Fibroblast of villous mesenchyme (primary cell): ENCODE results near the gene KCNMA1. TPM values are rescaled to one million over a fixed set of nuclear protein-coding genes. Genes with fewer than 3 reads are reported as not detected.

Experiments
- DNase-seq: peaks from one replicate; pipeline ENCODE4 v3.0.0-alpha.2; 2010; ENCODE audit warnings: low read depth
- H3K4me3 ChIP-seq: 2 replicates; pipeline ENCODE4 v1.5.1; 2011; ENCODE audit warnings: low read depth, mild to moderate bottlenecking, low read length
- total RNA-seq: library from RNA; depleted of rRNA; stranded (reverse); fragments of >200 nt; gene quantifications from 2 replicates; pipeline ENCODE4 v1.2.3, GENCODE V29; 2012
- TF ChIP-seq, protein P1 (sequence below): IDR thresholded peaks from 2 replicates; pipeline ENCODE4 v1.5.1; 2012; ENCODE audit warnings: low read depth, mild to moderate bottlenecking, low read length; ENCODE audit not compliant: insufficient read depth

KCNMA1 gene
- total RNA-seq, 1 donor = 36.7 TPM

DNA sequence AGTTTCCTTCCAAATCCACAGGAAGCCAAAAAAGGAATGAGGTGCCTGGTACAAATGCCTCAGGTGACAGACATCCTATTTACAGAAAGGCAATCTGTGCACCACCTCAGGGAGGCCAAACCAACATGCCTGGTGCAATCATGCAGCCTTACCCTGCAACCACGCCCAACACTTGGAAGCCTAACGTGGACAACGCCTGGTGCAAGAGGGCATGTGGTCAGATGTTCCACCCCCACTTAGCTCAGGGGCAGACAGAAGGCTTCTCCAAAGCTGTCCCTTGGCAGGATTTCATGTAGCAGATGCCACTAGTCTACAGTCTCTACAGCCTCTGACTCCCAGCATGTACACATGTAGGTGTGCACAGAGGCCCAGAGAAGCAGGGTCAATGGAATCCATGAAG is 89.5 kb downstream of the KCNMA1 start:
- H3K4me3 ChIP-seq = no peak overlapping the region
- no peak for DNase-seq
- TF ChIP-seq, protein P1, sequence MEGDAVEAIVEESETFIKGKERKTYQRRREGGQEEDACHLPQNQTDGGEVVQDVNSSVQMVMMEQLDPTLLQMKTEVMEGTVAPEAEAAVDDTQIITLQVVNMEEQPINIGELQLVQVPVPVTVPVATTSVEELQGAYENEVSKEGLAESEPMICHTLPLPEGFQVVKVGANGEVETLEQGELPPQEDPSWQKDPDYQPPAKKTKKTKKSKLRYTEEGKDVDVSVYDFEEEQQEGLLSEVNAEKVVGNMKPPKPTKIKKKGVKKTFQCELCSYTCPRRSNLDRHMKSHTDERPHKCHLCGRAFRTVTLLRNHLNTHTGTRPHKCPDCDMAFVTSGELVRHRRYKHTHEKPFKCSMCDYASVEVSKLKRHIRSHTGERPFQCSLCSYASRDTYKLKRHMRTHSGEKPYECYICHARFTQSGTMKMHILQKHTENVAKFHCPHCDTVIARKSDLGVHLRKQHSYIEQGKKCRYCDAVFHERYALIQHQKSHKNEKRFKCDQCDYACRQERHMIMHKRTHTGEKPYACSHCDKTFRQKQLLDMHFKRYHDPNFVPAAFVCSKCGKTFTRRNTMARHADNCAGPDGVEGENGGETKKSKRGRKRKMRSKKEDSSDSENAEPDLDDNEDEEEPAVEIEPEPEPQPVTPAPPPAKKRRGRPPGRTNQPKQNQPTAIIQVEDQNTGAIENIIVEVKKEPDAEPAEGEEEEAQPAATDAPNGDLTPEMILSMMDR = no peak

DNA sequence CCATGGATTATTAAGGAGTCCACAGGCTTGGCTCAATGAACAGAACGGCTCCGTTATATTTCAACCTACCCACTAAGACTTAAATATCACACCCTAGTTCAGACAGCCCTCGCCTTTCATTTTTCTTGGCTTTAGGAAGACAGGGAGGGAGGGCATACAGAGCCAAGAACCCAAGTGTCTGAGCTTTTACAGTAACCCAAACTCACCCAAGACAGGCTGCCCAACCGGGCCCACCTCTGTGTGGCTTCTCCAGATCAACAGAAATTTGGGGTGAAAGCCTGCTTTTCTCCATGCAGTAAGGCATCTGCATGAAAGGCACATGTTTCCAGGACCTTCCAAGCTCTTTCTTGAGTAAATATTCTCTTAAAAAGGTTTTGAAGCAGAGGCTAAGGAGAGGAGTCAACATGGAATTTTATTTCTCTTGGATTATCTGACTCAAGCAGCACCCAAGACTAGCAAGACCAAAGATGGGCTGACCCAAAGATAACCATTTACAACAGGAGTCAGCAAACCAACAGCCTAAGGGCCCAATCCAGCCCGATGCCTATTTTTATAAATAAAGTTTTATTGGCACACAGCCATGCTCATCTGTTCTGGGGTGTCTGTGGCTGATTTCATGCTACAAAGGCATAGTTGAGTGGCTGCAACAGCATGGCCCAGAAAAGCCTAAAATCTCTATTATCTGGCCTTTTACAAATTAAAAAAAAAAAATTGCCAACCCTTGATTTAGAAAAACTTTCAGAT is 90.1 kb downstream of the KCNMA1 start:
- H3K4me3 ChIP-seq = no peak overlapping the region
- TF ChIP-seq, protein P1 = no peak
- DNase-seq = no peak

DNA sequence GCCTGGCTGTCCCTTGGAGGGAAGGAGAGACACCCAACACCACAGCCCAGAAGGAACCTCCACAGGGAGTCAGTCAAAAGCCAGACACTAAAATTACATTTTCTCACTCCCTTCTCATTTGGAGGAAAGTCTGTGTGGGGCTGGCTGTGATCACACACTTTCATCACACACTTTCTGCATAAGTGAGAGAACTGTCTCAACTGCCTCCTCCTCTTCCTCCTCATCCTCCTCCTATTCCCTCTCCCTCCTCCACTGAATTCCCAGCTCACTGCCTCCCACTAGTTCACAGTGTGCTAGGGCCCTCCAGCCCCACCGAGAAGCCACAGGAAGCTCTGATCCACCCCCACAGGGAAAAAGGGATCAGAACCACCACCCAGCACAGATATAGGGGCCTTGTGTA is 91.6 kb downstream of the KCNMA1 start:
- TF ChIP-seq, protein P1 = no peak
- no peak overlapping the region for H3K4me3 ChIP-seq
- DNase-seq = no peak

DNA sequence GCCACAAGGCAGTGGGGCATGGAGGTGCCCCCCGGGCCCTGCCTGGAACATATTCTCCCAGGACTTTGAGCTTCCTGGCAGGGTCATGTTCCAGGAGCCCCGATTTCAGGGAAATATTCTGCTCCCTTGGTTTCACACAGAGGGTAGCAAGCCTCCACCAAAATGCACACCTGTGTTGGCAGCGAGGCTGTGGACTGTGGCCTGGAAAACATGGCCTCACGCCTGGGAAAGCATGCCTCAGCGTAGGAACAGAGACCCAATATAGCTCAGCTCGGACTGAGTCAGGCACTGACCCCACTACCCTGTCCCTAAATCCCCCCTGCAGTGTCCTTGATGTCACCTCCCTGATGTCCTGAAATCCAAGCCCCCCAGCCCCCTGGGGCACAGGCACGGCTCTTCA is 92.0 kb downstream of the KCNMA1 start:
- no peak overlapping the region for H3K4me3 ChIP-seq
- DNase-seq = no peak
- TF ChIP-seq, protein P1 = no peak

DNA sequence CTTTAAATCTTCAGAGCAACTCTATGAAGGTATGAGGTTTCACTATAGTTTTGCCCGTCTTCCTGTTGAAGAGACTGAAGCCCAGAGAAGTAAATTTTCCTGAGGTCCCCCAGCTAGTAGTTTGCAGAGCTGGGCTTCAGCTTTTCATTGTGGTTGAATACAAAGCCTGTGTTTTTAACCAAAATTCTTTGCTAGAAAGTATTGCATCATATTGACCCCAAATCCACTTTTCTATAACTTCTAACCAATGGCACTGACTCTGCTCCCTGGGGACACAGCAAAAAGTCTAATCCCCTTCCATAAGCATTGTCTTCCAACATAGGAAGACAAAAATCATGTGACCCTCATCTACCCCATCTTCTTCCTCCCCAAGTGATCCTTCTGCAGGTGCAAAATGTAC is 93.0 kb downstream of the KCNMA1 start:
- no peak for DNase-seq
- TF ChIP-seq, protein P1 = no peak
- H3K4me3 ChIP-seq = no peak overlapping the region

DNA sequence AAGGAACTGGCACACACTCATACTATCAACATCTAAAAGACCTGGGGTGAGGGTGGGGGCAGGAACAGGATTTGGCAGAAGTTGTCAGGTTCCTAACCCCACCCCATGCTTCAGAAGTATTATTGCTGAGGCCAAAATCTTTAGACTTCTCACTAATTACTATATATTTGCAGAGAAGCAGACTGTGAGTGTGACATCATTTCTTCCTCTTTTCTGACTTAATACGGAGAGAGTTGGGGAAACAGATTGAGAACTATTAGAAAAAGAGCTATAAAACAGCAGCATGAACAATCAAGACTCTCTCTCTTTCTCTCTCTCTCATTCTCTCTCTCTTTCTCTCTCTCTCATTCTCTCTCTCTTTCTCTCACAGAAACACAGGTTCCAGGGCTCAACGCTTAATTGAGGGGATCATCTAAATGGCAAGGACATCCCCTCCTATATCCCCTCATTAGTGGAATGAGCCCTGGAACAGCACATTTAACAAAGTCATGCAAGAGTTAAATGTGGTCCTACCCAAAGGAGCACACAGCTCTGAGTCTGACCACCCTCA is 94.8 kb downstream of the KCNMA1 start:
- no peak for DNase-seq
- TF ChIP-seq, protein P1 = no peak
- no peak overlapping the region for H3K4me3 ChIP-seq
